SH-SY5Y (cell line): ENCODE data around the gene SLC4A4.

Source experiments
- GATA2 ChIP-seq: IDR thresholded peaks from 2 replicates; pipeline ENCODE4 v1.6.1; 2011; ENCODE audit warnings: mild to moderate bottlenecking, low read depth, low read length
- GATA3 ChIP-seq: IDR thresholded peaks from 2 replicates; pipeline ENCODE4 v1.6.1; 2011; ENCODE audit warnings: low read depth, mild to moderate bottlenecking, low read length, moderate library complexity

DNA sequence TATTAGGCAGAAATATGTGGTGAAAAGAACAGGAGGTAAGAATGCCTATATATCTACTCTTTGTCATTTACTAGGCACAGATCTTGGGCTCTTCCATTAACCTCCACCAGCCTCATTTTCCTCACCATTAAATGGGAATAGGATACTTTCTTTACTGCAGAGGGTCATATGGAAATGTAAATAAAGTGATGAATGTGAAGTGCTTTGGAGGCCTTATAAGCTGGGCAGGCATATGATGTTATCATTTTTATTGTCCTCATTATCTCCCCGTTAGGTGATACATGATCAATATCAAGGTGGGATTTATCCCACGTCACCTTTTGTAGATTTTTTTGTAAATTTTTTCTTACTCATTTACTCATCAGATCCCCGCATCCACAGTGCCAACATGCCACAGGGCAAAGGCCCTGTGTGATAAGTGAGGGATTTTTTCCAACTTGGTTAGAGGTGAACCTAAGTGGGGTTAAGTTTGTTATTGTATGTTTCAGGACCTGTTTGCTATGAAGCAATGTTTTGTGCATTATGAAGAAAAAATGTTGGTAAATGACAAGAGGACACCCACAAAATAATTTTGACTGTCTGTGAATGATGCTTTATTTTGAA, 107.8 kb downstream of the SLC4A4 start:
- TF ChIP-seq GATA3 (no peak), GATA2 (no peak)
